Endothelial cell (in vitro differentiated cells): ENCODE results near the gene LMX1A. TPM values are rescaled to one million over a fixed set of nuclear protein-coding genes. Genes with fewer than 3 reads are reported as not detected.

Source experiments
- DNase-seq: peaks from one replicate; pipeline ENCODE4 v3.0.0; 2021; ENCODE audit warnings: low spot score
- H3K27ac Mint-ChIP-seq: one replicate; pipeline ENCODE4 v1.8.0; 2021; ENCODE audit warnings: mixed read lengths, inconsistent platforms; ENCODE audit not compliant: unreplicated experiment
- H3K27me3 Mint-ChIP-seq: one replicate; pipeline ENCODE4 v1.8.0; 2021; ENCODE audit warnings: mild to moderate bottlenecking, moderate library complexity, mixed read lengths, inconsistent platforms; ENCODE audit not compliant: unreplicated experiment
- H3K36me3 Mint-ChIP-seq: one replicate; pipeline ENCODE4 v1.8.0; 2021; ENCODE audit warnings: mild to moderate bottlenecking, low read depth, mixed read lengths, inconsistent platforms; ENCODE audit not compliant: unreplicated experiment
- H3K4me1 Mint-ChIP-seq: one replicate; pipeline ENCODE4 v1.8.0; 2021; ENCODE audit warnings: mild to moderate bottlenecking, mixed read lengths, inconsistent platforms; ENCODE audit not compliant: unreplicated experiment
- H3K4me3 Mint-ChIP-seq: one replicate; pipeline ENCODE4 v1.8.0; 2021; ENCODE audit warnings: mild to moderate bottlenecking, mixed read lengths, inconsistent platforms; ENCODE audit not compliant: unreplicated experiment
- H3K9me3 Mint-ChIP-seq: one replicate; pipeline ENCODE4 v1.8.0; 2021; ENCODE audit warnings: mixed read lengths, inconsistent platforms; ENCODE audit not compliant: unreplicated experiment
- total RNA-seq: library from RNA; stranded (reverse); fragmentation: NEBNext Ultra II Directional; extraction: Animal tissue kit (Norgen Biotek cat#: 25700); gene quantifications from one replicate; pipeline ENCODE4 v1.2.1, GENCODE V29; 2021; ENCODE audit not compliant: unreplicated experiment
- TF ChIP-seq, protein P1 (sequence below): fragments of 200-600 bp; sonication (generic); IDR thresholded peaks from one replicate; pipeline ENCODE4 v1.5.0; 2021; ENCODE audit warnings: antibody characterized with exemption; ENCODE audit not compliant: unreplicated experiment

Gene LMX1A
- total RNA-seq, 1 donor from 2014 or later: not detected

DNA sequence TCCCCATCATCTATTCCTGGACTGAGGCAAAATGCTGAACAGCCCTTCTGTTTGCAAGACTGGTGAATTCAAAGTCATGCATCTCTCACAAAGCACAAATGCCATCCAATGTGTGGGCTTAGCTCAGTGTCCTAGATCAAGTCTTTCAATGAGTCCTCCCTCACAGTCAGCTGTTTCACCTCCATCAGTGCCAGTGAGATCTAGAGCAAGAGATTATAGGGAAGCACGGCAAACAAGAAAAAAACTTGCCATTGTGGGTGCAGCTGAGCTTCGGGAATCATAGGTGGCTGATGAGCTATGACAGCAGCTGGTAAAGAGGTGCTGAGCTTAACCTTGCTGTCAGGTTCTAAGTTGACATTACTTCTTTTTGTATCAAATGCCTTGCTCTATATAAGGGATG lies 130.2 kb downstream of the LMX1A start:
- Mint-ChIP-seq H3K9me3 (no peaks in the 10 kb centered on the region), H3K4me3 (no peak overlapping the region), H3K27me3 (no peaks in the 10 kb centered on the region), H3K27ac (no peak overlapping the region), H3K4me1 (peaks cover 5% of the 10 kb centered on the region), H3K36me3 (no peaks in the 10 kb centered on the region)
- no peak for DNase-seq
- TF ChIP-seq, protein P1, sequence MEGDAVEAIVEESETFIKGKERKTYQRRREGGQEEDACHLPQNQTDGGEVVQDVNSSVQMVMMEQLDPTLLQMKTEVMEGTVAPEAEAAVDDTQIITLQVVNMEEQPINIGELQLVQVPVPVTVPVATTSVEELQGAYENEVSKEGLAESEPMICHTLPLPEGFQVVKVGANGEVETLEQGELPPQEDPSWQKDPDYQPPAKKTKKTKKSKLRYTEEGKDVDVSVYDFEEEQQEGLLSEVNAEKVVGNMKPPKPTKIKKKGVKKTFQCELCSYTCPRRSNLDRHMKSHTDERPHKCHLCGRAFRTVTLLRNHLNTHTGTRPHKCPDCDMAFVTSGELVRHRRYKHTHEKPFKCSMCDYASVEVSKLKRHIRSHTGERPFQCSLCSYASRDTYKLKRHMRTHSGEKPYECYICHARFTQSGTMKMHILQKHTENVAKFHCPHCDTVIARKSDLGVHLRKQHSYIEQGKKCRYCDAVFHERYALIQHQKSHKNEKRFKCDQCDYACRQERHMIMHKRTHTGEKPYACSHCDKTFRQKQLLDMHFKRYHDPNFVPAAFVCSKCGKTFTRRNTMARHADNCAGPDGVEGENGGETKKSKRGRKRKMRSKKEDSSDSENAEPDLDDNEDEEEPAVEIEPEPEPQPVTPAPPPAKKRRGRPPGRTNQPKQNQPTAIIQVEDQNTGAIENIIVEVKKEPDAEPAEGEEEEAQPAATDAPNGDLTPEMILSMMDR: no peak

DNA sequence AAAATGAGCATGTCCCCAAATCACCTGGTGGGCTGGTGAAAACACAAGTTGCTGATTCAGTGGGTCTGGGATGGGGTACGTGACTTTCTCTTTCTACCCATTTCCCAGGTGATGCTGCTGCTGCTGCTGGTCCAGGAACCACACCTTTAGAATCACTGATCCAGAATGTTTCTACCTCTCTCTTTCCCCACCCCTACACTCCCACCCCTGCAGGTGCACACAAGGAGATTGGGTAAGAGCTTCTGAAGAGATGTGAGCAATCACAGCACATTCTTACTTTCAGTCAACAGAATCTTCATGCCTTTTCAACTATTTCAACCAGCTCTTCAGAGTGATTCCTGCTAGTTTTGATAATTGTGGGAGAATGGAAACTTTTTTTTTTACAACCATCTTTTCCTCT lies 130.9 kb downstream of the LMX1A start:
- no peak for DNase-seq
- no peaks in the 10 kb centered on the region for H3K9me3 Mint-ChIP-seq
- H3K27ac Mint-ChIP-seq: no peak overlapping the region
- no peak overlapping the region for H3K4me3 Mint-ChIP-seq
- TF ChIP-seq, protein P1: no peak
- peaks cover 12% of the 10 kb centered on the region for H3K4me1 Mint-ChIP-seq
- H3K27me3 Mint-ChIP-seq: peaks cover 3% of the 10 kb centered on the region
- H3K36me3 Mint-ChIP-seq: no peaks in the 10 kb centered on the region

DNA sequence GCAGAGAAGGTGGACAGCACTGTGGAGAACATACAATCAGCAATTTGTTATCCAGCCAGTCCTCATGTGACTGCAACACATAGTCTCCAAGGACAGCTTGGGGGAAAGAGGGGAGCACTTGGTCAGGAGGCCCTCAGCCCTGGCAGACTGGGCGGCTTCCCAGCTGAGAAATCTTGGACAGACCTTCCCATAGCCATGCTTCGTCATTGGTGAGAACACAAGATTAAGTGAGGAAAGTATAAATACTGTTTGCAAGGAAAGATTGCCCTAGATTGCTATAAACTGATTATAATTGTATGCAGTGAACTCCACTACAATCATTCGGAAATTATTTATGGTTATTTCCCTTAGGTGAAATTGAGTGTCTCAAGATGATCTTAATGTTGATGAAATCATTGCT lies 131.5 kb downstream of the LMX1A start:
- TF ChIP-seq, protein P1: no peak
- H3K4me3 Mint-ChIP-seq: no peak overlapping the region
- no peaks in the 10 kb centered on the region for H3K36me3 Mint-ChIP-seq
- peaks cover 3% of the 10 kb centered on the region for H3K27me3 Mint-ChIP-seq
- peaks cover 18% of the 10 kb centered on the region for H3K4me1 Mint-ChIP-seq
- no peak overlapping the region for H3K27ac Mint-ChIP-seq
- DNase-seq: no peak
- no peaks in the 10 kb centered on the region for H3K9me3 Mint-ChIP-seq

DNA sequence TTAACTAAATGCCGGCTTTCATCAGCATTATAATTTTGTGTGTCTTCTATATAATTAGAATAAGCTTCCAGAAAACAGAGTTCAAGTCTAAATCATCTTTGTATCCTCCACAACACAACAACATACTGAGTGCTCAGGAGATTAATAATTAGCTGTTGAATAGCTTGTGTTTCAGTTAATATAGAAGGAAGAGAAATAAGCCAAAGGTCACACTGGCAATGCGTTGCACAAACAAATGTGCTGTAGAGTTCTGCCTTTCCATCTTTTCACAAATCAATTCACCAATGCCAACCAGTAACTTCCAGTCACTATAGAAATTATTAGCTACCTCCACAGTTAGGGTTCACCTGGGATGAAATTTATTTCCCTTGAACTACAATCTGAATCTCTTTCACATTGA lies 132.0 kb downstream of the LMX1A start:
- TF ChIP-seq, protein P1: no peak
- Mint-ChIP-seq H3K27me3 (peaks cover 3% of the 10 kb centered on the region), H3K27ac (no peak overlapping the region), H3K9me3 (no peaks in the 10 kb centered on the region), H3K4me3 (no peak overlapping the region), H3K36me3 (no peaks in the 10 kb centered on the region), H3K4me1 (peaks cover 24% of the 10 kb centered on the region)
- DNase-seq: no peak

DNA sequence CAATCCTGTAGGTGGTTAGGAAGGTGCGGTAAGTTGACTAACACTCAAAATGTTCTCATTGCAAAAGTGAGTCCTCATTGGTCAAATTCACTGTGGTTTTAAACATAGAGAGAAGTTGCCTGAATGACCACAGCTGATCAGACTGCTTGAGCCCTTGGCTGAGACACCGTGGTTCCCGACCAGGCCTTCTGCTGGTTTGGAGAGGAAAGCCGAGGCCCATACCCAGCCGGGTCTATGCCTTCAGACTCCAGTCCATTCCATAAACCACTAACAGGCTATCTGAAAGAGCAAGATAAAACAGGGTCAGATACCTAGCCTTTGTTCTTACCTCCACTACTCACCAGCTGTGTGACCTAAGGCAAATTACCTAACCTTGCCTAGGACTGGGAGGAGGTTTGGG lies 133.9 kb downstream of the LMX1A start:
- Mint-ChIP-seq H3K27me3 (peaks cover 3% of the 10 kb centered on the region), H3K4me1 (peaks cover 39% of the 10 kb centered on the region), H3K27ac (no peak overlapping the region), H3K4me3 (no peak overlapping the region), H3K9me3 (no peaks in the 10 kb centered on the region), H3K36me3 (no peaks in the 10 kb centered on the region)
- TF ChIP-seq, protein P1: no peak
- no peak for DNase-seq
